Neural cell (in vitro differentiated cells): ENCODE data around the gene NCDN. TPM values are rescaled to one million over a fixed set of nuclear protein-coding genes. Genes with fewer than 3 reads are reported as not detected.
"Not testable (repeated sequence)": the region's sequence is repeated elsewhere in the genome, so short reads cannot be mapped to it uniquely, and the experiment has no call there.

Experiments
- H2AFZ ChIP-seq: fragments of 200-600, 300-800 bp; sonication (generic), shearing (Covaris generic); 2 replicates; pipeline ENCODE4 v1.6.0; 2014; ENCODE audit warnings: low read depth, mild to moderate bottlenecking, antibody characterized with exemption, low read length, moderate library complexity
- H3F3A ChIP-seq: fragments of 200-600 bp; shearing (Covaris generic); 2 replicates; pipeline ENCODE4 v1.6.1; 2016; ENCODE audit warnings: mild to moderate bottlenecking, moderate library complexity, mixed read lengths, antibody characterized with exemption, low read length; ENCODE audit not compliant: insufficient read depth, poor library complexity, severe bottlenecking
- H3K27ac ChIP-seq: fragments of 200-600, 300-800 bp; sonication (generic), shearing (Covaris generic); 2 replicates; pipeline ENCODE4 v1.5.1; 2014; ENCODE audit warnings: mild to moderate bottlenecking, low read length, moderate library complexity
- H3K27me3 ChIP-seq: fragments of 300-800, 200-600 bp; sonication (generic), shearing (Covaris generic); 2 replicates; pipeline ENCODE4 v1.6.0; 2014; ENCODE audit warnings: mild to moderate bottlenecking, low read depth, low read length, moderate library complexity; ENCODE audit not compliant: insufficient read depth
- H3K36me3 ChIP-seq: fragments of 300-800, 200-600 bp; sonication (generic), shearing (Covaris generic); 2 replicates; pipeline ENCODE4 v1.5.1; 2014; ENCODE audit warnings: mild to moderate bottlenecking, antibody characterized with exemption, low read length, moderate library complexity; ENCODE audit not compliant: insufficient read depth
- H3K4me2 ChIP-seq: fragments of 300-800, 200-600 bp; sonication (generic), shearing (Covaris generic); 2 replicates; pipeline ENCODE4 v1.6.0; 2014; ENCODE audit warnings: mild to moderate bottlenecking, low read length
- H3K4me3 ChIP-seq: fragments of 300-800, 200-600 bp; sonication (generic), shearing (Covaris generic); 2 replicates; pipeline ENCODE4 v1.5.1; 2014; ENCODE audit warnings: mild to moderate bottlenecking, low read length, moderate library complexity
- H3K79me2 ChIP-seq: fragments of 200-600 bp; shearing (Covaris generic); replicated peaks from 2 replicates; pipeline ENCODE4 v1.6.0; 2014; ENCODE audit warnings: mild to moderate bottlenecking, low read length, moderate library complexity; ENCODE audit not compliant: insufficient read depth
- H3K9ac ChIP-seq: fragments of 300-800, 200-600 bp; sonication (generic), shearing (Covaris generic); 2 replicates; pipeline ENCODE4 v1.6.1; 2016; ENCODE audit warnings: mild to moderate bottlenecking, low read length, mixed read lengths
- H3K9me2 ChIP-seq: fragments of 200-600 bp; shearing (Covaris generic); 2 replicates; pipeline ENCODE4 v1.6.1; 2016; ENCODE audit warnings: mild to moderate bottlenecking, low read length, mixed read lengths; ENCODE audit not compliant: insufficient read depth
- H3K9me3 ChIP-seq: fragments of 200-600, 300-800 bp; sonication (generic), shearing (Covaris generic); 2 replicates; pipeline ENCODE4 v1.6.1; 2016; ENCODE audit warnings: mild to moderate bottlenecking, mixed run types, low read length, moderate library complexity, mixed read lengths
- H4K20me1 ChIP-seq: fragments of 200-600 bp; shearing (Covaris generic); 2 replicates; pipeline ENCODE4 v1.6.1; 2016; ENCODE audit warnings: mild to moderate bottlenecking, mixed run types; ENCODE audit not compliant: insufficient read depth
- EP300 ChIP-seq: fragments of 450-650 bp; conservative IDR thresholded peaks from 2 replicates; pipeline ENCODE4 v1.6.1; 2014; ENCODE audit warnings: antibody characterized with exemption, mild to moderate bottlenecking, moderate library complexity; ENCODE audit not compliant: poor library complexity, severe bottlenecking
- EZH2 ChIP-seq: fragments of 200-600, 300-800 bp; shearing (Covaris generic), sonication (generic); IDR thresholded peaks from 2 replicates; pipeline ENCODE4 v1.6.1; 2014; ENCODE audit warnings: antibody characterized with exemption, low read length, borderline replicate concordance, mild to moderate bottlenecking; ENCODE audit not compliant: insufficient read depth, poor library complexity, severe bottlenecking
- MXI1 ChIP-seq: fragments of 450-650 bp; conservative IDR thresholded peaks from 2 replicates; pipeline ENCODE4 v1.6.1; 2014; ENCODE audit warnings: antibody characterized with exemption, mild to moderate bottlenecking; ENCODE audit not compliant: poor library complexity, severe bottlenecking
- RAD21 ChIP-seq: fragments of 450-650 bp; conservative IDR thresholded peaks from 2 replicates; pipeline ENCODE4 v1.6.1; 2014; ENCODE audit warnings: antibody characterized with exemption, mild to moderate bottlenecking, moderate library complexity
- TAF1 ChIP-seq: IDR thresholded peaks from 2 replicates; pipeline ENCODE4 v1.6.1; 2012; ENCODE audit warnings: low read depth
- polyA plus RNA-seq: library from polyadenylated mRNA; depleted of rRNA; stranded (reverse); fragments of >200 nt; gene quantifications from 2 replicates; pipeline ENCODE4 v1.2.3, GENCODE V29; 2014
- TF ChIP-seq, protein P1 (sequence below): fragments of 450-650 bp; IDR thresholded peaks from 2 replicates; pipeline ENCODE4 v1.5.1; 2014; ENCODE audit warnings: antibody characterized with exemption, mild to moderate bottlenecking, moderate library complexity; ENCODE audit not compliant: poor library complexity, severe bottlenecking
- TF ChIP-seq, protein P2 (sequence below): IDR thresholded peaks from 2 replicates; pipeline ENCODE4 v1.6.1; 2012; ENCODE audit warnings: borderline replicate concordance

The NCDN gene
- polyA plus RNA-seq, 1 donor from 2014 or later: 66.1 TPM

DNA sequence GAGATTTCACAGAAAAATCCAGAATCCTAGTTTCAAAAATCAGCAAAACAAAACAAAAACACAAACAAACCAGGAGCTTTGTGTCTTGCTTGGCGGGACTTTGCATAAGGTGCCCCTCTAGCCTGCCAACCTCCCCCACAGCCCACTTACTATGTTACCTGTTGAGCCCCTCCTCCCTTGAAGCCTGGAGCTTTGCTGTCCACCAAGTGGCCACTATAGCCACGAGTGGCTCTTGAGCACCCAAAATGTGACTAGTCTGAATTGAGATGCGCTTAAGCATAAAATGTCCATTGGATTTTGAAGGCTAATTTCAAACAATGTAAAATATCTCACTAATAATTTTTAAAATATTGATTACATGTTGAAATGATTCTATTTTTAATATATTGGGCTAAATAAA is 27.7 kb downstream of the NCDN start:
- H3K27me3 ChIP-seq: no peaks in the 10 kb centered on the region
- no peaks in the 10 kb centered on the region for H4K20me1 ChIP-seq
- no peak for TF ChIP-seq EP300
- TF ChIP-seq, protein P1, sequence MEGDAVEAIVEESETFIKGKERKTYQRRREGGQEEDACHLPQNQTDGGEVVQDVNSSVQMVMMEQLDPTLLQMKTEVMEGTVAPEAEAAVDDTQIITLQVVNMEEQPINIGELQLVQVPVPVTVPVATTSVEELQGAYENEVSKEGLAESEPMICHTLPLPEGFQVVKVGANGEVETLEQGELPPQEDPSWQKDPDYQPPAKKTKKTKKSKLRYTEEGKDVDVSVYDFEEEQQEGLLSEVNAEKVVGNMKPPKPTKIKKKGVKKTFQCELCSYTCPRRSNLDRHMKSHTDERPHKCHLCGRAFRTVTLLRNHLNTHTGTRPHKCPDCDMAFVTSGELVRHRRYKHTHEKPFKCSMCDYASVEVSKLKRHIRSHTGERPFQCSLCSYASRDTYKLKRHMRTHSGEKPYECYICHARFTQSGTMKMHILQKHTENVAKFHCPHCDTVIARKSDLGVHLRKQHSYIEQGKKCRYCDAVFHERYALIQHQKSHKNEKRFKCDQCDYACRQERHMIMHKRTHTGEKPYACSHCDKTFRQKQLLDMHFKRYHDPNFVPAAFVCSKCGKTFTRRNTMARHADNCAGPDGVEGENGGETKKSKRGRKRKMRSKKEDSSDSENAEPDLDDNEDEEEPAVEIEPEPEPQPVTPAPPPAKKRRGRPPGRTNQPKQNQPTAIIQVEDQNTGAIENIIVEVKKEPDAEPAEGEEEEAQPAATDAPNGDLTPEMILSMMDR: no peak
- no peak for TF ChIP-seq RAD21
- TF ChIP-seq TAF1: no peak
- no peaks in the 10 kb centered on the region for H3K9me3 ChIP-seq
- no peaks in the 10 kb centered on the region for H3K79me2 ChIP-seq
- H3K4me3 ChIP-seq: no peak overlapping the region
- H3K9me2 ChIP-seq: no peaks in the 10 kb centered on the region
- H2AFZ ChIP-seq: no peak overlapping the region
- no peak overlapping the region for H3K4me2 ChIP-seq
- H3F3A ChIP-seq: no peaks in the 10 kb centered on the region
- H3K36me3 ChIP-seq: no peaks in the 10 kb centered on the region
- H3K9ac ChIP-seq: no peak overlapping the region
- H3K27ac ChIP-seq: no peak overlapping the region

DNA sequence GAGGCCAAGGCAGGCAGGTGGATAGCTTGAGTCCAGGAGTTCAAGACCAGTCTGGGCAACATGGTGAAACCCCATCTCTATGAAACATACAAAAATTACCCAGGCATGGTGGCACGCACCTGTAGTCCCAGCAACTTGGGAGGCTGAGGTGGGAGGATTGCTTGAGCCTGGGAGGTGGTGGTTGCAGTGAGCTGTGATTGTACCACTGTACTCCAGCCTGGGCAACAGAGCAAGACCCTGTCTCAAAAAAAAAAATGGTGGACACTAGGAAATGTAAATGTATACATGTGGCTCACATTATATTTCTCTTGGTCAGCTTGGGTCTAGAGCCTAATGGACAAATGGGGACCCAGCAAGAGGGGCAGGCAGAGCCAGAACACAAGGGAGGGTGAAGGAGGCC is 28.2 kb downstream of the NCDN start:
- H3K9ac ChIP-seq, H3K36me3 ChIP-seq, H3F3A ChIP-seq, H3K4me2 ChIP-seq, H3K27ac ChIP-seq, H3K4me3 ChIP-seq, H3K9me3 ChIP-seq, H3K27me3 ChIP-seq, H2AFZ ChIP-seq, H3K79me2 ChIP-seq, H3K9me2 ChIP-seq, H4K20me1 ChIP-seq: not testable (repeated sequence)

DNA sequence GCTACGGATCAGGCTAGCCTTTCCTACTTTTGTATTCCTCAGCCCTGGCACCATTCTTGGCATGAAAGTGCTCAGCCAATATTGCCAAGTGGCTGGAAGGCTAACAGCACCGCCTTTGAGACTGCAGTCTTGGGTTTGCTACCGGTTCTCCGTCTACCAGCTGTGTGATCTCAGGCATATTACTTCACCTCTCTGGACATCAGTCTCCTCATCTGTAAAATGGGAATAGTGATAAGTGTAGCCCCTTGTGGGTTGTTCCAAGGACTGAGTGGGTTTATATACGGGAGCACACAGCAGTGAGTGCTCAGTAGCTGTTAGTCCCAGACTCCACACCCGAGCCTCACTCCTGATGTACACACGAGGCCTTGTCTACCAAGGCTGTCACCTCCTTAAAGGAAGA is 29.2 kb downstream of the NCDN start:
- no peaks in the 10 kb centered on the region for H3K9me2 ChIP-seq
- H3K79me2 ChIP-seq: no peaks in the 10 kb centered on the region
- H3F3A ChIP-seq: no peaks in the 10 kb centered on the region
- H3K4me2 ChIP-seq: no peak overlapping the region
- H3K9me3 ChIP-seq: no peaks in the 10 kb centered on the region
- no peaks in the 10 kb centered on the region for H4K20me1 ChIP-seq
- no peaks in the 10 kb centered on the region for H3K36me3 ChIP-seq
- H3K9ac ChIP-seq: no peak overlapping the region
- H3K27me3 ChIP-seq: no peaks in the 10 kb centered on the region
- H2AFZ ChIP-seq: no peak overlapping the region
- no peak overlapping the region for H3K4me3 ChIP-seq
- TF ChIP-seq TAF1 (no peak), RAD21 (no peak), MXI1 (no peak), EP300 (no peak), EZH2 (no peak)
- TF ChIP-seq, protein P2, sequence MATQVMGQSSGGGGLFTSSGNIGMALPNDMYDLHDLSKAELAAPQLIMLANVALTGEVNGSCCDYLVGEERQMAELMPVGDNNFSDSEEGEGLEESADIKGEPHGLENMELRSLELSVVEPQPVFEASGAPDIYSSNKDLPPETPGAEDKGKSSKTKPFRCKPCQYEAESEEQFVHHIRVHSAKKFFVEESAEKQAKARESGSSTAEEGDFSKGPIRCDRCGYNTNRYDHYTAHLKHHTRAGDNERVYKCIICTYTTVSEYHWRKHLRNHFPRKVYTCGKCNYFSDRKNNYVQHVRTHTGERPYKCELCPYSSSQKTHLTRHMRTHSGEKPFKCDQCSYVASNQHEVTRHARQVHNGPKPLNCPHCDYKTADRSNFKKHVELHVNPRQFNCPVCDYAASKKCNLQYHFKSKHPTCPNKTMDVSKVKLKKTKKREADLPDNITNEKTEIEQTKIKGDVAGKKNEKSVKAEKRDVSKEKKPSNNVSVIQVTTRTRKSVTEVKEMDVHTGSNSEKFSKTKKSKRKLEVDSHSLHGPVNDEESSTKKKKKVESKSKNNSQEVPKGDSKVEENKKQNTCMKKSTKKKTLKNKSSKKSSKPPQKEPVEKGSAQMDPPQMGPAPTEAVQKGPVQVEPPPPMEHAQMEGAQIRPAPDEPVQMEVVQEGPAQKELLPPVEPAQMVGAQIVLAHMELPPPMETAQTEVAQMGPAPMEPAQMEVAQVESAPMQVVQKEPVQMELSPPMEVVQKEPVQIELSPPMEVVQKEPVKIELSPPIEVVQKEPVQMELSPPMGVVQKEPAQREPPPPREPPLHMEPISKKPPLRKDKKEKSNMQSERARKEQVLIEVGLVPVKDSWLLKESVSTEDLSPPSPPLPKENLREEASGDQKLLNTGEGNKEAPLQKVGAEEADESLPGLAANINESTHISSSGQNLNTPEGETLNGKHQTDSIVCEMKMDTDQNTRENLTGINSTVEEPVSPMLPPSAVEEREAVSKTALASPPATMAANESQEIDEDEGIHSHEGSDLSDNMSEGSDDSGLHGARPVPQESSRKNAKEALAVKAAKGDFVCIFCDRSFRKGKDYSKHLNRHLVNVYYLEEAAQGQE: no peak
- H3K27ac ChIP-seq: no peak overlapping the region
